H9 (cell line): ENCODE measurements around the gene IGF2BP2. TPM values are rescaled to one million over a fixed set of nuclear protein-coding genes. Genes with fewer than 3 reads are reported as not detected.

Experiments used
- DNase-seq: peaks from one replicate; pipeline ENCODE4 v3.0.0-alpha.2; 2017
- H2AFZ ChIP-seq: one replicate; pipeline ENCODE4 v1.6.1; 2013; ENCODE audit warnings: mild to moderate bottlenecking, low read length, control low read depth, moderate library complexity
- H2AK5ac ChIP-seq: 2 replicates; pipeline ENCODE4 v1.6.1; 2013; ENCODE audit warnings: low read length, control low read depth, mixed read lengths; ENCODE audit not compliant: insufficient read length
- H2BK120ac ChIP-seq: one replicate; pipeline ENCODE4 v1.6.1; 2013; ENCODE audit warnings: low read depth, mild to moderate bottlenecking, low read length, control low read depth, inconsistent platforms; ENCODE audit not compliant: poor library complexity, severe bottlenecking
- H2BK12ac ChIP-seq: 2 replicates; pipeline ENCODE4 v1.6.1; 2013; ENCODE audit warnings: low read length, control low read depth, mixed read lengths, low read depth; ENCODE audit not compliant: insufficient read length
- H2BK15ac ChIP-seq: 2 replicates; pipeline ENCODE4 v1.6.1; 2013; ENCODE audit warnings: low read depth, low read length, control low read depth
- H2BK20ac ChIP-seq: one replicate; pipeline ENCODE4 v1.6.1; 2013; ENCODE audit warnings: low read depth, mild to moderate bottlenecking, low read length, control low read depth, inconsistent platforms; ENCODE audit not compliant: poor library complexity, severe bottlenecking
- H2BK5ac ChIP-seq: 2 replicates; pipeline ENCODE4 v1.6.1; 2013; ENCODE audit warnings: low read length, control low read depth, mixed read lengths; ENCODE audit not compliant: insufficient read length
- H3K14ac ChIP-seq: 2 replicates; pipeline ENCODE4 v1.6.1; 2013; ENCODE audit warnings: low read length, control low read depth; ENCODE audit not compliant: insufficient read depth
- H3K18ac ChIP-seq: 2 replicates; pipeline ENCODE4 v1.6.1; 2013; ENCODE audit warnings: low read depth, mild to moderate bottlenecking, mixed read lengths, low read length, control low read depth; ENCODE audit not compliant: insufficient read length
- H3K23ac ChIP-seq: 2 replicates; pipeline ENCODE4 v1.6.1; 2013; ENCODE audit warnings: low read length, control low read depth, mixed read lengths, low read depth; ENCODE audit not compliant: insufficient read length
- H3K23me2 ChIP-seq: 2 replicates; pipeline ENCODE4 v1.6.1; 2013; ENCODE audit warnings: low read depth, mild to moderate bottlenecking, mixed read lengths, low read length, control low read depth; ENCODE audit not compliant: insufficient read length, poor library complexity, severe bottlenecking
- H3K27ac ChIP-seq: 2 replicates; pipeline ENCODE4 v1.5.1; 2013; ENCODE audit warnings: low read length, control low read depth, mixed read lengths, low read depth; ENCODE audit not compliant: insufficient read length
- H3K27me3 ChIP-seq: 2 replicates; pipeline ENCODE4 v1.6.1; 2013; ENCODE audit warnings: low read length, control low read depth, inconsistent platforms; ENCODE audit not compliant: insufficient read depth
- H3K4ac ChIP-seq: 2 replicates; pipeline ENCODE4 v1.6.1; 2013; ENCODE audit warnings: low read depth, mild to moderate bottlenecking, control low read depth, inconsistent platforms, low read length, moderate library complexity
- H3K4me1 ChIP-seq: 2 replicates; pipeline ENCODE4 v1.6.1; 2013; ENCODE audit warnings: low read length, control low read depth, inconsistent platforms; ENCODE audit not compliant: insufficient read depth
- H3K4me2 ChIP-seq: 2 replicates; pipeline ENCODE4 v1.6.1; 2013; ENCODE audit warnings: low read length, control low read depth, mixed read lengths; ENCODE audit not compliant: insufficient read length, insufficient read depth
- H3K56ac ChIP-seq: 2 replicates; pipeline ENCODE4 v1.6.1; 2013; ENCODE audit warnings: low read depth, mild to moderate bottlenecking, mixed read lengths, low read length, control low read depth; ENCODE audit not compliant: insufficient read length
- H3K79me1 ChIP-seq: 2 replicates; pipeline ENCODE4 v1.6.1; 2013; ENCODE audit warnings: low read depth, mild to moderate bottlenecking, moderate library complexity, low read length, control low read depth, inconsistent platforms; ENCODE audit not compliant: insufficient read depth, poor library complexity, severe bottlenecking
- H3K79me2 ChIP-seq: 2 replicates; pipeline ENCODE4 v1.6.1; 2013; ENCODE audit warnings: low read length, control low read depth, inconsistent platforms; ENCODE audit not compliant: insufficient read depth
- H3K9ac ChIP-seq: 2 replicates; pipeline ENCODE4 v1.6.1; 2013; ENCODE audit warnings: low read length, control low read depth, mixed read lengths; ENCODE audit not compliant: insufficient read length; ENCODE audit errors: extremely low read depth
- H3K9me3 ChIP-seq: one replicate; pipeline ENCODE4 v1.6.1; 2013; ENCODE audit warnings: low read depth, low read length, inconsistent platforms; ENCODE audit not compliant: control insufficient read depth
- H3T11ph ChIP-seq: one replicate; pipeline ENCODE4 v1.6.1; 2013; ENCODE audit warnings: mild to moderate bottlenecking, low read length, control low read depth, inconsistent platforms
- H4K20me1 ChIP-seq: one replicate; pipeline ENCODE4 v1.6.1; 2013; ENCODE audit not compliant: control insufficient read depth, insufficient read length, insufficient read depth
- H4K5ac ChIP-seq: 2 replicates; pipeline ENCODE4 v1.6.1; 2013; ENCODE audit warnings: low read depth, mild to moderate bottlenecking, mixed read lengths, low read length, control low read depth; ENCODE audit not compliant: insufficient read length
- H4K8ac ChIP-seq: replicated peaks from 2 replicates; pipeline ENCODE4 v1.6.1; 2013; ENCODE audit warnings: low read length, control low read depth, mixed read lengths, low read depth; ENCODE audit not compliant: insufficient read length
- H4K91ac ChIP-seq: 2 replicates; pipeline ENCODE4 v1.6.1; 2013; ENCODE audit warnings: low read depth, mild to moderate bottlenecking, moderate library complexity, mixed read lengths, low read length, control low read depth; ENCODE audit not compliant: insufficient read length
- H3K27ac Mint-ChIP-seq, 3 experiments: 2 replicates in 2 of 3; 3 replicates in 1 of 3; pipeline ENCODE4 v1.8.0; 2020 to 2021; ENCODE audit warnings: mixed read lengths in 3 of 3, mild to moderate bottlenecking in 1 of 3, moderate library complexity in 1 of 3
- H3K27me3 Mint-ChIP-seq: 2 replicates; pipeline ENCODE4 v1.8.0; 2021; ENCODE audit warnings: low read depth, mild to moderate bottlenecking, moderate library complexity, mixed read lengths
- H3K36me3 Mint-ChIP-seq, 3 experiments: 2 replicates in 2 of 3; 3 replicates in 1 of 3; pipeline ENCODE4 v1.8.0; 2020 to 2021; ENCODE audit warnings: low read depth in 3 of 3, mixed read lengths in 3 of 3; ENCODE audit not compliant: insufficient read depth in 1 of 3
- H3K4me1 Mint-ChIP-seq, 2 experiments: 2 replicates each; pipeline ENCODE4 v1.8.0; 2020; ENCODE audit warnings: mixed read lengths in 2 of 2
- H3K4me3 Mint-ChIP-seq, 2 experiments: 2 replicates in 1 of 2; 3 replicates in 1 of 2; pipeline ENCODE4 v1.8.0; 2020 to 2021; ENCODE audit warnings: mild to moderate bottlenecking in 2 of 2, mixed read lengths in 2 of 2, moderate library complexity in 1 of 2
- H3K9me3 Mint-ChIP-seq, 2 experiments: 2 replicates in 1 of 2; 3 replicates in 1 of 2; pipeline ENCODE4 v1.8.0; 2020; ENCODE audit warnings: mild to moderate bottlenecking in 2 of 2, mixed read lengths in 2 of 2, moderate library complexity in 1 of 2
- CTCF ChIP-seq: fragments of 200-600 bp; sonication (generic); conservative IDR thresholded peaks from 3 replicates; pipeline ENCODE4 v1.8.0; 2021; ENCODE audit warnings: antibody characterized with exemption, mild to moderate bottlenecking
- WGBS: extraction: QIAGEN DNeasy Blood & Tissue Kit; methylation state at CpG from one replicate; pipeline ENCODE4 v1.1.7; 2013; ENCODE audit warnings: missing lambda C conversion rate, low lambda C conversion rate, mixed read lengths; ENCODE audit not compliant: insufficient read length; ENCODE audit errors: extremely low coverage; 5-methylcytosine and 5-hydroxymethylcytosine counted together
- total RNA-seq: library from RNA; stranded (reverse); gene quantifications from 2 replicates; pipeline ENCODE4 v1.2.1, GENCODE V29; 2021

Gene IGF2BP2
- total RNA-seq, 1 experiment from 2014 or later: 130 TPM

GRCh38 chr3:185827595-185828344 lies 2.9 kb upstream of the IGF2BP2 start:
- peaks cover 53 to 60% of the 10 kb centered on the region in 2 experiments for H3K9me3 Mint-ChIP-seq
- H4K5ac ChIP-seq: no peak overlapping the region
- no peak overlapping the region for H3K27ac ChIP-seq
- no peaks in the 10 kb centered on the region for H3K27me3 ChIP-seq
- H2BK12ac ChIP-seq: no peak overlapping the region
- no peak overlapping the region for H3K14ac ChIP-seq
- H2BK120ac ChIP-seq: no peak overlapping the region
- H3K4me1 ChIP-seq: peaks cover 4% of the 10 kb centered on the region; the same call in 1 of the 2 replicates
- DNase-seq: no peak
- H3K56ac ChIP-seq: no peak overlapping the region
- H3K79me2 ChIP-seq: peaks cover 3% of the 10 kb centered on the region; the same call in 1 of the 2 replicates
- H4K8ac ChIP-seq: no peak overlapping the region
- H3K27me3 Mint-ChIP-seq: peaks cover 36% of the 10 kb centered on the region
- peaks cover 8% of the 10 kb centered on the region in 2 experiments for H3K4me1 Mint-ChIP-seq
- H2AK5ac ChIP-seq: no peak overlapping the region
- WGBS: no CpG with 5 or more reads among the region's 10 CpGs
- H3K9me3 ChIP-seq: peaks cover 21% of the 10 kb centered on the region
- no peak overlapping the region for H2BK5ac ChIP-seq
- H4K20me1 ChIP-seq: no peaks in the 10 kb centered on the region
- no peak for TF ChIP-seq CTCF
- H3K23me2 ChIP-seq: peaks cover 8% of the 10 kb centered on the region
- no peak overlapping the region for H2BK20ac ChIP-seq
- no peak overlapping the region for H3K4ac ChIP-seq
- peaks cover 52 to 58% (median 57%) of the 10 kb centered on the region in 3 experiments for H3K36me3 Mint-ChIP-seq
- no peaks in the 10 kb centered on the region for H3K79me1 ChIP-seq
- H3K9ac ChIP-seq: no peak overlapping the region
- H3K23ac ChIP-seq: no peak overlapping the region
- no peak overlapping the region for H3K27ac Mint-ChIP-seq
- H2BK15ac ChIP-seq: no peak overlapping the region
- no peak overlapping the region for H3K18ac ChIP-seq
- no peak overlapping the region; a peak in 1 of 5 replicates for H3K4me3 Mint-ChIP-seq
- H4K91ac ChIP-seq: no peak overlapping the region
- H3T11ph ChIP-seq: no peak overlapping the region
- H3K4me2 ChIP-seq: no peak overlapping the region
- no peak overlapping the region for H2AFZ ChIP-seq
